ENCODE data around the gene KCTD2. TPM values are rescaled to one million over a fixed set of nuclear protein-coding genes. Genes with fewer than 3 reads are reported as not detected.

Gene KCTD2
- total RNA-seq, 2 donors from 2014 or later = 18.7 to 22.7 TPM

DNA sequence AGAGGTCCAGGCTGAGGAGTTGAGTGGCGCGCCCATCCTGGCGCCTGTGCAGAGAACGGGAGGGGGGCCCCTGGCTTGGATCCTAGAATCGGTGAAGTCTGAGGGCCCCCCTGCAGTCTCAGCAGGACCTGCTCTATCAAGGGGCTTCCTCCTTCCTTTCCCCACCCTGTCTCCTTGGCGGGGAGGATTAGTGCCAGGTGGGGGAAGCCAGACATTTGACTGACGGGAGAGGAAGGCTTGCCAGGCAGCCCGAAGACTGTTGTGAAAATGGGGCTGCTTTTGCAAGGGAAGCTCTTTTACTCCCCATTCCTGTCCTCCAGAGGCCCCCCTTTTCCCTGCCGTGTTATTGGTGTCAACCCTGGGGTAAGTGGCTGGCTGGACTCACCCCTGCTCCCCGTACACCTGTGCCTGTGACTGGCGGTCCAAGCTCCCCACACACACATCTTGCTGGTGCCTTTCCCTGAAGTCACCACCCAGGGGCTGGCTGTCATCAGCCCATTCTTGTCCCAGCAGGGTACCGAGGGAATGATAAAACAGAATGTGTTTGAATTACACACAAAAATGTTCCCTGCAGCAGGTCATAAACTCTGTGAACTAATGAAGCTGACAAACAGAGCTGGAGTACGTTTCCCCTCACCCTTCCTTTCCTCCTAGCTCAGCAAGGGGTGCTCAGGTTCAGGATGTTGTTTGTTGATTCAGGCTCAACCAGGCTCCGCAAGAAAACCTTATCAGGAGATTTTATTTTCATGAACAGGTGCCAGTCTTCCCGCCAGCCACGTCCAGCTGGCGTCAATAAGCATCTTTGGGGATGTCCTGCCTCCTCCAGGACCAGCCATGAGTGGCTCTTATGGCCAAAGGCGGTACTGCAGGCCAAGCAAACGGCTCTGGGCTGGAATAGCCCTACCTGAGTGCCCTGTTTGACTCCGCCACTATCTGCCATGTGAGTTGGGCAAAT, 58.4 kb downstream of the KCTD2 start:
- no peak overlapping the region for H3K4me3 ChIP-seq
- TF ChIP-seq, protein P1, sequence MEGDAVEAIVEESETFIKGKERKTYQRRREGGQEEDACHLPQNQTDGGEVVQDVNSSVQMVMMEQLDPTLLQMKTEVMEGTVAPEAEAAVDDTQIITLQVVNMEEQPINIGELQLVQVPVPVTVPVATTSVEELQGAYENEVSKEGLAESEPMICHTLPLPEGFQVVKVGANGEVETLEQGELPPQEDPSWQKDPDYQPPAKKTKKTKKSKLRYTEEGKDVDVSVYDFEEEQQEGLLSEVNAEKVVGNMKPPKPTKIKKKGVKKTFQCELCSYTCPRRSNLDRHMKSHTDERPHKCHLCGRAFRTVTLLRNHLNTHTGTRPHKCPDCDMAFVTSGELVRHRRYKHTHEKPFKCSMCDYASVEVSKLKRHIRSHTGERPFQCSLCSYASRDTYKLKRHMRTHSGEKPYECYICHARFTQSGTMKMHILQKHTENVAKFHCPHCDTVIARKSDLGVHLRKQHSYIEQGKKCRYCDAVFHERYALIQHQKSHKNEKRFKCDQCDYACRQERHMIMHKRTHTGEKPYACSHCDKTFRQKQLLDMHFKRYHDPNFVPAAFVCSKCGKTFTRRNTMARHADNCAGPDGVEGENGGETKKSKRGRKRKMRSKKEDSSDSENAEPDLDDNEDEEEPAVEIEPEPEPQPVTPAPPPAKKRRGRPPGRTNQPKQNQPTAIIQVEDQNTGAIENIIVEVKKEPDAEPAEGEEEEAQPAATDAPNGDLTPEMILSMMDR (IDR thresholded peaks at IDR 0.05) = peak; percentile 90
- peaks cover 4 to 8% of the 10 kb centered on the region in 2 donors for H3K4me1 ChIP-seq (ENCODE audit: control insufficient read depth in 1 of 2, low read depth in 2 of 2)
- no peak for DNase-seq (ENCODE audit: low spot score)
- H3K27ac ChIP-seq = no peak overlapping the region
- H3K9me3 ChIP-seq = no peaks in the 10 kb centered on the region
- no peak for ATAC-seq (ENCODE audit: insufficient number of reproducible peaks, low FRiP score, low read depth)
- no peaks in the 10 kb centered on the region for H3K27me3 ChIP-seq (replicated peaks; ENCODE audit: insufficient read depth)
- no peaks in the 10 kb centered on the region for H3K36me3 ChIP-seq

DNA sequence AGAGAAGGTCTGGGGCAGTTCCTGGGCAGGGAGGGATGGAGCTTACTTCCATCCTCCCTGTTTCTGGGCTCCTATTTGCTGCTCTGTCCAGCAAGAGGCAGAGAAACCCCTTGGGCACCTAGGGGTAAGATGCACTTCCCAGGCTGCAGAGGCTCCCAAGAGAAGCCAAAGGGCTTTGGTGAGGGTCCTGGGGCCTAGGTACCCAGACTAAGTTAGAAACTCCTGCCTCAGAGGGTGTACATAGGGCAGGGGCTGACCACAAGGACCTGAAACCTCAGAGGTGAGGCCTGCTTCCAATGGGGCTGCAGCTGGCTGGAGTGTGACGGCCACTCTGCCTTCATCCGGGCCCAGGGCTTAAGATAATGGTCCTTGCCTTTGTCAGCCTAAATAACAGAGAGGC, 61.2 kb downstream of the KCTD2 start:
- ATAC-seq (ENCODE audit: insufficient number of reproducible peaks, low FRiP score, low read depth) (no peak), DNase-seq (ENCODE audit: low spot score) (no peak)
- H3K36me3 ChIP-seq = no peaks in the 10 kb centered on the region
- H3K4me1 ChIP-seq (ENCODE audit: control insufficient read depth in 1 of 2, low read depth in 2 of 2) = peaks cover 12 to 24% of the 10 kb centered on the region in 2 donors
- no peaks in the 10 kb centered on the region for H3K27me3 ChIP-seq (replicated peaks; ENCODE audit: insufficient read depth)
- TF ChIP-seq, protein P1 (IDR thresholded peaks at IDR 0.05) = no peak
- H3K9me3 ChIP-seq = no peaks in the 10 kb centered on the region
- H3K27ac ChIP-seq = no peak overlapping the region
- no peak overlapping the region for H3K4me3 ChIP-seq

GRCh38 chr17:75109046-75109406, 62.0 kb downstream of the KCTD2 start:
- Histone ChIP-seq H3K27me3 (replicated peaks; ENCODE audit: insufficient read depth) (no peaks in the 10 kb centered on the region), H3K36me3 (no peaks in the 10 kb centered on the region), H3K4me3 (peak overlapping the region; percentile 94), H3K27ac (no peak overlapping the region), H3K9me3 (no peaks in the 10 kb centered on the region), H3K4me1 (ENCODE audit: control insufficient read depth in 1 of 2, low read depth in 2 of 2) (peaks cover 12 to 29% of the 10 kb centered on the region in 2 donors)
- DNase-seq (ENCODE audit: low spot score) = no peak
- TF ChIP-seq, protein P1 (IDR thresholded peaks at IDR 0.05) = no peak
- no peak for ATAC-seq (ENCODE audit: insufficient number of reproducible peaks, low FRiP score, low read depth)

- DNase-seq (ENCODE audit: low spot score) (peak; percentile 32), ATAC-seq (ENCODE audit: insufficient number of reproducible peaks, low FRiP score, low read depth) (no peak)
- no peak within 1 kb of the TSS for H3K27ac ChIP-seq
- H3K4me1 ChIP-seq (ENCODE audit: control insufficient read depth in 1 of 2, low read depth in 2 of 2) = peaks cover 14 to 33% of the 10 kb centered on the region in 2 donors
- TF ChIP-seq, protein P1 (IDR thresholded peaks at IDR 0.05) = no peak
- H3K4me3 ChIP-seq = peak within 1 kb of the TSS; percentile 94
- H3K9me3 ChIP-seq = no peaks in the 10 kb centered on the region
- no peaks in the 10 kb centered on the region for H3K36me3 ChIP-seq
- H3K27me3 ChIP-seq (replicated peaks; ENCODE audit: insufficient read depth) = no peaks in the 10 kb centered on the region
Observed at GRCh38 chr17:75109407-75110233, 62.6 kb downstream of the KCTD2 start, which contains the start of gene ARMC7. Gene ARMC7 (plus strand): TSS chr17:75109969. CDS start chr17:75110289, 320 bp downstream.
